HL-60/S4 (cell line): Measurements from ENCODE around the gene ADCY9.

Source experiments
- in situ Hi-C: fragments of 300-500 bp; cut with MboI; formaldehyde crosslinking; loops from 2 replicates; pipeline ENCODE4 v1.14.3; 2022; ENCODE audit warnings: low sequenced_read_pairs

ADCY9 gene

DNA sequence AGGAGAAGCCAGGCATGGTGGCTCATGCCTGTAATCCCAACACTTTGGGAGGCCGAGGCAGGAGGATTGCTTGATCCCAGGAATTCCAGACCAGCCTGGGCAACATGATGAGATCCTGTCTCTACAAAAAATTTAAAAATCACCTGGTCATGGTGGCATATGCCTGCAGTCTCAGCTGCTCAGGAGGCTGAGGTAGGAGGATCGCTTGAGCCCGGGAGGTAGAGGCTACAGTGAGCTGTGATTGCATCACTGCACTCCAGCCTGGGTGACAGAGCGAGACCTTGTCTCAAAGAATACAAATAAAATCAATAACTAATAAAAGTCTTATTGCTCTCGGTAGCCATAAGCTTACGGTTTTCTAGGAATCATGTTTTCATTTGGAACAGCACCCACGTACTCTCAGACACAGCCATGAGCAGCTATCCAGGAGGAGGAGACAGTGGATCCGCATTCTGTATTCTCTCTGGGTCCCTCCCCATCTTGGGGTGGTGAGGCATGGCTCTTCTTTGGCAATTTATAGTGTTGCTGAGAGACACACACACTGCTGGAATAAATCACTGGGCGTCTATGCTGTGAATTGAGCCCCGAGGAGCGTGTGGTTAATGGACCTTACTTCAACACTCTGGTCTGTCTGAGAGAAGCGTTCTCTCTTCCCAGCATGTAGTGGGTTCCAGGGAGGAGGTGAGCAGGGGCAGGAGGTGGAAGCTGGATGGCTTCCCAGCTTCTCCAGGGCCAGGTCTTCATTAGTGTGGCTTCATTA lies 8.5 kb upstream of the ADCY9 start:
- in situ Hi-C loops = no loop called here

DNA sequence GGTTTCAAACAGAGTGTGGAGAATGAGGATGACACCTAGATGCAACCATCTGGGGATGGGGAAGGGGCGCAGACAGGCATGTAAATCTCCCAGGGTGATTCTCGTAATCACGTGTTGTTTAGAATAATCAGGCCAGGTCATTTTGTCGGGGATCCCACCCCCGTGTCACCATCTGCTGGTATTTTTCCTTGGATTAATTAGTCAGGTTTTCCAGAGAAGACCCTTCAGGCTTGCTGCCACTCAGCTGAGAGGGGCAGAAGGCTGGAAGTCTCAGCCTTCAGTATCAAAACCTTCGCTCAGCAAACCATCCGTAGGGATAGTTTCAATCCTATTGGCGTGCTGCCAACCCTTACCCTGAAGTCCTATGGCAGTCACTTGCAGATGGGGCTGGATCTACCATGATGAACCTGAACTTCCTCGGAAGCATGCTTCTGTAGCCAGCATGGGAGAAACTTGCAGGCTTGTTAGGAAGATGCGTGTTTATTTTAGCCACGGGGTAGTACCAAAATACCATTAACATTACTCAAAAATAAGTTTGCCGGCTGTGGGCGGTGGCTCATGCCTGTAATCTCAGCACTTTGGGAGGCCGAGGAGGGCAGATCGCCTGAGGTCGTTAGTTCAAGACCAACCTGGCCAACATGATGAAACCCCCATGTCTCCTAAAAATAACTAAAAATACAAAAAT lies 7.5 kb upstream of the ADCY9 start:
- in situ Hi-C loops = no loop called here

DNA sequence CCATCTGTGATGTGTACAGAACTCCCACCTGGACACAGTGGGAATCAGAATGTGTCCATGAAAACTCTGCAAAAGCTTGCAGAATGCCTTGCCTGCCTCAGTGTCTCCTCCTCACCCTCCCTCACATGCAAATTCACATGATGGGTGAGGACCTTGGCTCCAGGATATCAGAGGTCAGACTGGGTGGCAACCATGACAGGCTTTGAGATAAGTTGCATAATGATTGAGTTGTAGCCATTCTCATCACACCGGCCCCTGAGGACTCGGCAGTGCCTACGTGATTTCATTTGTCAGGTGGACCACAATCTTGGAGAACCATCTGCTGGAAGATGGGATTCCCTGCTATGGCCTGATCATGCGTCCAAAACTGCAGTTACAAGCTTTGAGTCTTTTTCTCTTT lies 3.9 kb upstream of the ADCY9 start:
- in situ Hi-C loops = no loop called here

DNA sequence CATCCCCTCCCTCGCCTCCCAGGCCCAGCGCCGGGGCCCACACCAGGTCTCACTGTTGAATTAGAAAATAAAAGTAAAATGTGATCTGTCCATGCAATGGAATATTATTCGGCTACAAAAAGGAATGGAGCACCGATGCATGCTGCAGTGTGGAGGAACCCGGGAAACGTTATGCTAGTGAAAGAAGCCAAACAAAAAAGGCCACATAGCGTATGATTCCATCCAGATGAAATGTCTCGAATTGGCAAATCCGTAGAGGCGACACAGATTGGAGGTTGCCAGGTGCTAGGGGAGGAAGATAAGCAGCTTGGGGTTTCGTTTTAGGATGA lies 972 bp upstream of the ADCY9 start:
- in situ Hi-C loops = no loop called here

DNA sequence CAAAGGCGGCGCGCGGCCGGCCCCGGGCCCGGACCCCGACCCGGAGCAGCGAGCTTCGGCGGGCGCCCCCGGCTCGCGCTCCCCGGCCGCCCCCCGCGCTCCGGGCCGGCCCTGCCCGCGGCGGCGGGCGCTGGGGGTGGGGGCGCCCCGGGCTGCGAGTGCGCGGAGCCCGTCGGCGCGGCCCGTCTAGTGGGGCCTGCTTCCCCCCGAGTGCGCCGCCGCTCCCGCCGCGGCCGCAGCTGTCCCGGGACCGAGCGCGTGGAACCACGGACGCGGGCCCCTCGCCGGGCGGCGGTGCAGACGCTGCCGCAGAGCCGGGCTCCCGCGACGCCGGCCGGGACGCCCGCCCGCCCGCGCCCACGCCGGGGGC lies 308 bp downstream of the ADCY9 start:
- in situ Hi-C loops = no loop called here

DNA sequence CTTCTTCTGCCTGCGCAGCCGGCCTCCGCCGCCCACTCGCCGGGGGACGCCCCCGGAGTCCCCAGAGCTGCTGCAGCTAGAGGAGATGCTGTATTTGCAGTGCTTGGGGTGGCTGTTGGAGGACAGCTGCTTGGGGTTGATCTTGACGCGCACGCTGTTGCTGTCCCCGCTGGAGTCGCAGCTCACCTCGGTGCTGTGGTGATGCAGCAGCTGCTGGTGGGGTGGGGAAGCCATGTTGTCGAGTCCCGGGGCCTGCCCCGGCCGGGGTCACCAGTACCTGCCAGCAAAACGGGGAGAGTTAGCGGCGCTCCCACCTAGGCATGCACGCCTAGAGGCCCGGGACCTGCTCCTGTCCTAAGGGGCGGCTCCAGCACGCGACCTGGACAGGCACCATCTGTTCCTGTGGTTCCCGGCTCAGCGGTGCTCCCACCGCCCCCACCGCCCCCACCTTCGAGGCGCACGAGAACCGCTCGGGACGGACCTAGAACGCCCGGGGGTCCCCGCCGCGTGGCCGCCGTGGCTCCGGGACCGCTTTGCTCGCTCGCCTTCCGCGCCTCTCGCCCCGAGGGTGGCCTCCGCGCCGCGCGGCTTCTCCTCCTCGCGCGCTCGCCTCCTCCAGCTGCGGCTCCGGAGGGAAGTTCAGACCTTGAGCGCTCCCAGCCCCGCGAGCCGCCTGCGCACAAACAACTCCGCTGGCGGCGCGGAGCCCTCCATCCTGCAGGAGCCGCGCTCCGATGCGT lies 863 bp downstream of the ADCY9 start:
- in situ Hi-C loops = no loop called here

DNA sequence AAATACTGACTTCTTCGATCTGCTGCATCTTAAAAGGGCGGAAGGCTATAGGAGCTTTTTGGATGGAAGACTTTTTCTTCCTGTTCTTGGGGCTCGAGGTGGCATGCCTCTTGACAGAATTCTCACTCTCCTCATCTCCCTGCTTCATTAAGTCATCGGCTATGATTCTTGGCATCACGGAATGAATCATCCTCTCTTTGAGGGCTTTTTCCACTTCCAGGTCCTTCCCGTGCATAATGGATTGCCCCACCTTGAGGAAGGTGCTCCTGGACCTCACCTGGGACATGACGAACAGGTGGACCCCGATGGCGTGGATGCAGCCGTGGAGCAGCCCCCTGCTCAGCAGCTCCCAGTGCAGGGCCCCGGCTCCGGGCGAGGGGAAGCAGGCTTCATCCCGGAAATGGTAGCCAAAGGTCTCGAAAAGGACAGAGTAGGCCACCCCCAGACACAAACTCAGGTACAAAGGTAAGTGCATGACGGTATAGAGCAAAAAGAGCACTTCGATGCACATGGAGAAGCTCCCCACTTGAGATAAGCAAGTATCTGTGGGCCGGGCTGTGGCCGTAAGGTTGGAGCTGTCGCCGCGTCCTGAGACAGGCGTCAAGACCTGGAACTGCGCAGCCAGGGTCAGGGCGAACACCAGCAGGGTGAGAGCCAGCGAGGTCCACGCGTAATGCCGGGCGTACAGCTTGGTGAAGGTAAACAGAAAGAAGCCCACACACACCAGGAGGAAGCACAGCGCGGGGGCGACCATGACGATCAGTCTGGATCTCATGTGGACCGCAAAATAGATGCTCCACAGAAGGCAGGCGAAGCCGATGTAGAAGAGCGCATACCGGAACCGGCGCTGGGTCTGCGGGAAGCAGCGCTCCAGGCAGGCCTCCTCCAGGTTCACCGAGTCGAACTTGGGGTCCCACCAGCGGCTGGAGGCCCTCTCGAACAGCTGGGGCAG lies 1.7 kb downstream of the ADCY9 start:
- in situ Hi-C loops = no loop called here

DNA sequence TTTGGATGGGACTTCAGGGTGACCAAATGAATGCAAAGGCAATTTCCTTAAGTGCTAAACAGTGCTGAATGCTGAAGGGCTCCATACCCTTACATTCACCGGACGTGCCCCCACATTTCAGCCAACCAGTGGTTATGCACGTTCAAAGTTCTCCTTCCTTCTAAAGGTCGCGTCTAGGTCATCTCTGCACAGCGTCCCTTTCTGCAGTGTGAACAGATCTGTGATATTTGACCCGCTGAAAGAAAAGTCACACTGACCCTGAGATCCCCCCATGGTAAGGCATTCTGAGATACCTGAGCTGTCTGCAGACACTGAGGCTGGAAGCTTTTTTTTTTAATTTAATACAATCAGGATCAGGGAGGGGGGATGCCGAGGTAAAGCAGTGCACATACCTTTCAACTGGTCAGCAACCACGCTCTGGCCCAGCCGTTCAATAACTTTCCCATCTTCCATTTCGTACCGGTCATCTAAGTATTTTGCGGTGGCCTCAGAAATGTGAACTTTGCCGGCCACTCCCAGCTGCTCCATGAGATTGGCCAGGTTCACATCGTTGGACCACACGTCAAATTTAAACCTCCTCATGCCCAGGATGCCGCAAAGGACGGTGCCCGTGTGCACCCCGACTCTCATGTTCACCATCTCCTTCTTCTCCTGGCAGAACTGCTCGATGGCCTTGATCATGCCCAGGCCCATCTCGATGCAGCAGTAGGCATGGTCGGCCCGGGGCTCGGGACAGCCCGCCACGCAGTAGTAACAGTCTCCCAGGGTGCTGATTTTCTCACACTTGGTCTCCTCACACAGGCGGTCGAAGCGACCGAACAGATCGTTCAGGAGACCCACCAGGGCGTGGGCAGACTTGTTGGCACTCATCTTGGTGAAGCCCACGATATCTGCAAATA lies 2.6 kb downstream of the ADCY9 start:
- in situ Hi-C loops = no loop called here

DNA sequence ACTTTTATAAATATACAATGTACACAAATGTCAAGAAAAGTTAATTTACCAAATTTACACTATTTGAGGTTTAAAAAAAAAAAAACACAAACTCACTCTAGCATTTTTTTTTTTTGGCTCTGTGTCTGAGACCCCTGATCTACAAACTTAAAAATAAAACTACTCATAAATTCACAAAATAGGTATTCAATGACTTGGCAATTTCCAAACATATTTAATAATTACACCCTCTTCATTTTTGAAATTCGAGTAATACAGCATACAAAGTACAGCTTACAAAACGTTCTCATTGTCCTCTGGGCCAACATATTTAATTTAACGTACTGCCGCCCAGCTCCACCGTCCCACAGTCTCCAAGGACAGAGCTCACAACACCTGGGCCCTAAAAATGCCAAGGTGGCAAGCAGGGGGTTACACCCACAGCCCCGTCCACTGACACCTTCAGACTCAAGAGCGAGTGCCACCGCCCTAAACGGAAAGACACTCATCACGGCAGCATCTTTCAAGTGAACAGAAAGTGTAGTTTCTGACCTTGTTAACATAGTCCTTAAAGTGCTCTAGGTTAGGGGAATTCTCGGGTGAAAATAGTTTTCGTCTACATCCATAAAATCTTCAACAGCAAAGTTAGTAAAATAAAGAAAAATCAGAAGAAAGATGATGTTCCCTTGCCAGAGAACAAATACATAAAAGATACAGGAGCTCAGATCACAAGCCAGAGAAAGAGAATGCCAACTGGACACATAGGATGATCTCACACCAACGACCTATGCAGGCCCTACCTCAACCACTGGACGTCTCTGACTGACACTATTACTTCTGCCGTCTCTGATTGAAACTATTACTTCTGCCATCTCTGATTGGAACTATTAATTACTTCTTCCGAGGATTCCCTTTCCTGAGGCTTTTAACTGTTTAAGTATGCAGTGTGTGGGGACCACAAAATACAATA lies 4.2 kb downstream of the ADCY9 start:
- in situ Hi-C loops = no loop called here

DNA sequence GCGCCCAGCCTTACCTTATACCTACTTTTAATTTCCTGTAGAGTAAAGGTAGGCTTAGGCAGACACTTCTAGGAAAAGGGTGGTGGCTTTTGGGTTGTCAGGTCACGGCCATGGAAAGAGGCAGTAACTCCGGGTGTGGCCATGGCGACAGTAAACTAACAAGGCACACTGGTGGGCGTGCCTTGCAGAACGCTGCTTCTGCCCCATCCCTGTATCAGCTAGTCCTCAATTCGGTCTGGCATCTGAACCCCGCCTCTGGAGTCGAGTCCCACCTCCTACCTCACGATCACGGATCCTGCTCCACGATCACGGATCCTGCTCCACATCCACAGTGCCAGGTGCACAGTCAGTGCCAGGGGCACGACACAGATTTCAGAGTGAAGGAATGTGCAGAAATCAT lies 5.6 kb downstream of the ADCY9 start:
- in situ Hi-C loops = no loop called here

DNA sequence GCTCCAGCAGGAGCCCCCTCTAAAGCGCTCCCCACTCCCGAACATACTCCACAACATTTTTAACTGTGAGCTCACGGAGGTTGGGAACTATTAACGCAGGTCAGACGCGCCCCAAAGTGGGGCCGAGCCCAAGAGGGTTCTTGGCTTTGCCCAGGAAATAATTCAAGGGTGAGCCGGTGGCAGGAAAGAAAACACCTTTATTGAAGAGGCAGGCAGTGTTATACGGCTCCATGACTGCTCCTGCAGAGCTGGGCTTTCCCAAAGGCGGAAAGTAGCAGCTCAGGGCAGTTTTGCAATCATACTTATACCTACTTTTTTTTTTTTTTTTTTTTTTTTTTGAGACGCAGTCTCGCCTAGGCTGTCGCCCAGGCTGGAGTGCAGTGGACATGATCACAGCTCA lies 6.2 kb downstream of the ADCY9 start:
- in situ Hi-C loops = no loop called here

DNA sequence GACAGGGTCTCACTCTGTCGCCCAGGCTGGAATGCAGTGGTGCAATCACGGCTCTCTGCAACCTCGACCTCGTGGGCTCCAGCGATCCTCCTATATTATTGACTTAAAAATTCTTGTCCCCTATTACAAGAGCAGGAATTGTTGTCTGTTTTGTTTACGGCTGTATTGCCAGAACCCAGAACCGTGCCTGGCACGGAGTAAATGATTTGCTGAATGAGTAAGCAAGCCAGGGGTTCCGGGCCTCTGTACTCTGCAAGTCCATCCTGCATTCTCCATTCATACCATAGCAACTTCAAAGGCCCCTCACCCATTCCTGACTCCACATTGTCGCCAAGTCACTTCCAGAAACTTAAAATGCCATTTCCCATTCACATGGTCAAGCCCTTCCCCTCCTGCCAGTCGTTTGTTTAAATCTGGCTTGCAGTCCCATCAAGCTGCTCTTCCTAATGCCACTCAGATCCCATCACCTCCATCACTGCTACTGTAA lies 6.9 kb downstream of the ADCY9 start:
- in situ Hi-C loops = no loop called here

DNA sequence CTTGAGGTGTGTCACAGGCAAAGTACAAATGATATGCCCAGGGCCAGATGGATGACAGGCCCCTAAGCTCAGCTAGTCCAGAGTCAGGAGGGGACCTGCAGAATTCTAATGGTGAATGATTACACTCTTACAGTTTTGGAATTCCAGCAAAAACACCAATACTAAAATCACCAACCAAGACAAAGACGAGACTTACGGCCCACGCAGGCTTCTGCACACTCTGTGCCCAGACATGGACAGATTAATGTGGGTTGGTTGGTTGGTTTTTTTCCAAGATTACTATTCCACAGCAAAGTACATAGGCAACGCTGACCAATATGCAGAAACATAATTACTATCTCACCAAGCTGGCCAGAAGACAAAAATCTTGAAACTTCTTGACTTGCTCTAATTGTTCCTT lies 9.7 kb downstream of the ADCY9 start:
- in situ Hi-C loops = no loop called here

DNA sequence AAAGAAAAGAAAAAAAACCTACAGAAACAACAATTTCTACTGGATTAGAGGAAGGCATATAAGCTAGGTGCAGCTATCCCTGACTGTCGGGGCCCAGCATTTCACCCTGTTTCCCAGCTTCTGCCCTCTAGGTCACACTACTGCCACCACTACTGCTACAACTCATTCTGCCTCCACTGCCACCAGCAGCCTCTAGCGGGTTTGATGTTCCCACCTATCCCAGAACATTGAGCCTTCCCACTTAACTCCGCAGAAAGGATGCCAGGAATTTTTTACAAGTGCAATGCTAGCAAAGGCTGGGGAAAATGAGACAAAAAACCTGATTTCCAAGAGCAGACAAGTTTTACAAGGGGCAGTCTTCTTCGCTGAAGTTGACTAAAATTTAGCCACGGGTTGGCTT lies 10.4 kb downstream of the ADCY9 start:
- in situ Hi-C loops = no loop called here

DNA sequence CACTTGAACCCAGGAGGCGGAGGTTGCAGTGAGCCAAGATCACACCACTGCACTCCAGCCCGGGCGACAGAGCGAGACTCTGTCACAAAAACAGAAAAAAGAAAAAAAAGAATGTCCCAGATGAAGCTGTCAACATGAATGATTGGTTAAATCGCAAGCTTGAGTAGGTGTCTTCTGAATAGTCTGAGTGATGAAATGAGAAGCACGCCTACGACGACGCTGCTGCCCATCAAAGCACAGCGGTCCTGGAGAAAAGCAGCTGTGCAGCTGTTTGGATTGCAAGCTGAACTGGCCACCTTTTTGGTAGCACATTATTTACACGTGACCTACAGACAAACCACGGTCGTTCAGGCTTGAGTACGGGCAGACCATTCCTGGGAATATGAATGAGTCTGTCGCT lies 12.5 kb downstream of the ADCY9 start:
- in situ Hi-C loops = no loop called here

DNA sequence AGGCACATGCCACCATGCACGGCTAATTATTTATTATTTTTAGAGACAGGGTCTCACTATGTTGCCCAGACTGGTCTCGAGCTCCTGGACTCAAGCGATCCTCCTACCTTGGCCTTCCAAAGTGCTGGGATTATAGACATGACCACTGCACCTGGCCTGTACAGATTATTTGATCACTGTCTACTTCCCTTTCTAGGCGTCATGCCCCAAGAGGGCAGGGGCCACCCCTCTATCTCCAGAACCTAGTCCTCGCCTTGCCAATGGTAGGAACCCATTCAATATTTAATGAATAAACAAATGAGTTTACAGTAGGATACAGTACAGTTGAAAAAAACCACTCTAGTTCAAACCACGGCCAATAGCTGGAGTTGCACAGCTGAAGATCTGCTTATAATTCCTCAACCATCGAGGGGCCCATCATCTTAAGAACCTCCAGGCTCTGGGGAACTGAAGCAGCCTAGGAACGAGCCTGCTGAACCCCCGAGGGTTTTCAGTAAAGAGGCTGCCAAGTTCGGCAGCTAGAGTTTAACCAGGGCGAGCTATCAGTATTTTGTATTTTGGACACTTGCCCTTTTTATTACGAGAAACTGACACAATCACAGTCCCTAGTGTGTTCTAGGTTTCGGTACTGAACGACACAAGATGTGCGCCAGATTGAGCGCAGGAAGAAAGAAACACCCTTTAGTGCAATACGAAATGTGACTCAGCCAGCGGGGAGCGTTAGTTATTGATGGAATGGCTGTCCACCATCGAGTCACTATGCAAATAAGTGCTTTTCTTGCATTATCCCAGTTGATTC lies 14.6 kb downstream of the ADCY9 start:
- in situ Hi-C loops = no loop called here

DNA sequence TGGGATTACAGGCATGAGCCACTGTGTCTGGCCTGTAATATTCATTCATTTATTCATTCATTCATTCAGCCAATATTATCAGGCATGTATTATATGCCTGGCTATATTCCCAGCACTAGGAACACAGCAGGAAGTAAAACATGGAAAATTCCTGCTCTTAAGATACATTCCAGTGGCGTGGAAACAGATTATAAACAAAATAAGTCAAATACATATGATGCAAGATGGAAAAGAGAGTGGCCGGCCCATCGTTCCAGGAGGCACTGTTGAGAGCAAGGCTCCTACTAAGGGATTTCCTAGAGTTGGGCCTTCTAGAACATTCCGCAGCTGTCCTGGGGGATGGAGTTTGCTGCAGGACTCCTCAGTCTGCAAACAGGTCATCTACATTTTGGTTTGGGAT lies 17.7 kb downstream of the ADCY9 start:
- in situ Hi-C loops = no loop called here

DNA sequence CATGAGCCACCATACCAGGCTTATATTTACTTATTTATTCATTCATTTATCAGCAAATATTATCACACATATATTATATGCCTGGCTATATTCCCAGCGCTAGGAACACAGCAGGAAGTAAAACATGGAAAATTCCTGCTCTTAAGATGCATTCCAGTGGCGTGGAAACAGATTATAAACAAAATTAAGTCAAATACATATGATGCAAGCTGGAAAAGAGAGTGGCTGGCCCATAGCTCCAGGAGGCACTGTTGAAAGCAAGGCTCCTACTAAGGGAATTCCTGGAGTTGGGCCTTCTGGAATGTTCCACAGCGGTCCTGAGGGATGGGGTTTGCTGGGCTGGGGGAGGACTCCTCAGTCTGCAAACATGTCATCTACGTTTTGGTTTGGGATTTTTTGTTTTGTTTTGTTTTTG lies 18.4 kb downstream of the ADCY9 start:
- in situ Hi-C loops = no loop called here
